ENCODE data around the gene ZNF608.

DNA sequence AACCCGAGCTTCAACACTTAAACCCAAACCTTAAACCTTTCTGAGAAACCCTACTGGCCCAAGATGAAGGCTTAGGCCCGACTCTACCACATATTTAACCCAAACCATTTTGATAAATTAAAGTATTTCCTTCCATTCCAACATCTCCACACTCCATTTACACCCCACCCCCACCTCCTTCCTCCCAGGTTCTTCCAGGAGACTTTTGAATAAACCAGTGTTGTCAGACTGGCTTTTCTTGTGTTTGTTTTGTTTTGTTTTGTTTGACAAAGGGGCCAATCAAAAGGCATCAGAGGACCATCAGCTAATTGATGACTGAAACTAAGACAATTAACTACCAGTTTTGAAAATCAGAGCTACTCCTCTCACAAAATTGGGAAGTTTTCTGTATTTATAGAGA lies 4.6 kb upstream of the ZNF608 start:
- no peak for TF ChIP-seq EZH2 (IDR thresholded peaks at IDR 0.05; ENCODE audit: borderline replicate concordance)
- TF ChIP-seq, protein P1, sequence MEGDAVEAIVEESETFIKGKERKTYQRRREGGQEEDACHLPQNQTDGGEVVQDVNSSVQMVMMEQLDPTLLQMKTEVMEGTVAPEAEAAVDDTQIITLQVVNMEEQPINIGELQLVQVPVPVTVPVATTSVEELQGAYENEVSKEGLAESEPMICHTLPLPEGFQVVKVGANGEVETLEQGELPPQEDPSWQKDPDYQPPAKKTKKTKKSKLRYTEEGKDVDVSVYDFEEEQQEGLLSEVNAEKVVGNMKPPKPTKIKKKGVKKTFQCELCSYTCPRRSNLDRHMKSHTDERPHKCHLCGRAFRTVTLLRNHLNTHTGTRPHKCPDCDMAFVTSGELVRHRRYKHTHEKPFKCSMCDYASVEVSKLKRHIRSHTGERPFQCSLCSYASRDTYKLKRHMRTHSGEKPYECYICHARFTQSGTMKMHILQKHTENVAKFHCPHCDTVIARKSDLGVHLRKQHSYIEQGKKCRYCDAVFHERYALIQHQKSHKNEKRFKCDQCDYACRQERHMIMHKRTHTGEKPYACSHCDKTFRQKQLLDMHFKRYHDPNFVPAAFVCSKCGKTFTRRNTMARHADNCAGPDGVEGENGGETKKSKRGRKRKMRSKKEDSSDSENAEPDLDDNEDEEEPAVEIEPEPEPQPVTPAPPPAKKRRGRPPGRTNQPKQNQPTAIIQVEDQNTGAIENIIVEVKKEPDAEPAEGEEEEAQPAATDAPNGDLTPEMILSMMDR (IDR thresholded peaks at IDR 0.05; ENCODE audit: poor library complexity), result no peak

Data from hepatocyte (in vitro differentiated cells).